AG04449 (cell line): Measurements from ENCODE around the gene BBIP1.
"Not testable (repeated sequence)": the region's sequence is repeated elsewhere in the genome, so short reads cannot be mapped to it uniquely, and the experiment has no call there.

Source experiments
- CTCF ChIA-PET: fragments of 350-600 bp; formaldehyde crosslinking; extraction: SDS; loops from one replicate; lab custom pipeline; 2021; ENCODE audit warnings: antibody characterized with exemption; lab: Yijun Ruan, JAX
- POLR2A ChIA-PET: fragments of 400-600, 350-600 bp; formaldehyde crosslinking; extraction: SDS; loops from one replicate; lab custom pipeline; 2020; ENCODE audit warnings: antibody characterized with exemption, inconsistent platforms; lab: Yijun Ruan, JAX
- DNase-seq: peaks from one replicate; pipeline ENCODE4 v3.0.0-alpha.2; 2010; ENCODE audit warnings: low read depth, low spot score
- H3K4me3 ChIP-seq: 2 replicates; pipeline ENCODE4 v1.5.1; 2011; ENCODE audit warnings: low read depth, mild to moderate bottlenecking, control low read depth, low read length
- CTCF ChIP-seq: IDR thresholded peaks from one replicate; pipeline ENCODE4 v1.5.1; 2011; ENCODE audit warnings: mild to moderate bottlenecking, moderate library complexity, low read length, control low read depth, inconsistent platforms; ENCODE audit not compliant: insufficient read depth; ENCODE audit errors: missing control alignments

BBIP1 gene

GRCh38 chr10:110870823-110871297 is 48.1 kb downstream of the BBIP1 start:
- ChIA-PET CTCF (interaction anchor here (0.9 to 1.2 kb wide), 2 partner anchors 10 to 125 kb away, joined by 3 read pairs; no protein-coding TSS in a partner anchor), POLR2A (interaction anchor here (0.7 to 1.2 kb wide), 6 partner anchors 11 to 566 kb away, joined by 3 to 8 read pairs (median 6); partner anchors contain the start of gene SMNDC1)
- no peak for TF ChIP-seq CTCF
- no peak overlapping the region for H3K4me3 ChIP-seq
- DNase-seq, result no peak

- no peak for DNase-seq
- POLR2A ChIA-PET, result interaction anchor here (1.1 kb wide), 1 partner anchor 109 kb away, joined by 3 read pairs; no protein-coding TSS in a partner anchor
- CTCF ChIA-PET, result interaction anchor here (0.6 to 2.1 kb wide), 2 partner anchors 258 to 1443 kb away, joined by 3 to 7 read pairs; no protein-coding TSS in a partner anchor
- no peak for TF ChIP-seq CTCF
- no peak overlapping the region for H3K4me3 ChIP-seq
Observed at GRCh38 chr10:110868981-110869380, 50.0 kb downstream of the BBIP1 start.

GRCh38 chr10:110867807-110868465 is 51.0 kb downstream of the BBIP1 start:
- CTCF ChIA-PET, result interaction anchor here (1.3 to 2.1 kb wide), 3 partner anchors 64 to 259 kb away, joined by 3 to 7 read pairs (median 4); no protein-coding TSS in a partner anchor
- no peak for TF ChIP-seq CTCF
- DNase-seq, result no peak
- no peak overlapping the region for H3K4me3 ChIP-seq
- POLR2A ChIA-PET, result interaction anchor here (1.1 kb wide), 1 partner anchor 108 kb away, joined by 3 read pairs; no protein-coding TSS in a partner anchor

- POLR2A ChIA-PET, H3K4me3 ChIP-seq, DNase-seq: not testable (repeated sequence)
- CTCF ChIA-PET, result interaction anchor here (1.3 to 2.1 kb wide), 4 partner anchors 63 to 258 kb away, joined by 3 to 7 read pairs (median 4); no protein-coding TSS in a partner anchor
Observed at GRCh38 chr10:110867011-110867806, 51.8 kb downstream of the BBIP1 start.

GRCh38 chr10:110865809-110866482 is 53.0 kb downstream of the BBIP1 start:
- ChIA-PET CTCF (interaction anchor here (1.3 to 1.7 kb wide), 3 partner anchors 31 to 116 kb away, joined by 3 read pairs; no protein-coding TSS in a partner anchor), POLR2A (no interaction called here)
- no peak for TF ChIP-seq CTCF
- no peak for DNase-seq
- no peak overlapping the region for H3K4me3 ChIP-seq

GRCh38 chr10:110865186-110865808 is 53.7 kb downstream of the BBIP1 start:
- ChIA-PET CTCF (interaction anchor here (1.0 to 1.7 kb wide), 4 partner anchors 31 to 193 kb away, joined by 3 read pairs; no protein-coding TSS in a partner anchor), POLR2A (no interaction called here)
- no peak overlapping the region for H3K4me3 ChIP-seq
- no peak for TF ChIP-seq CTCF
- no peak for DNase-seq
